Activated effector memory CD4-positive, alpha-beta T cell treated with Interleukin-2 at 50 U/mL for 16 hours (primary cell): Measurements from ENCODE around the gene SLC25A14.
"Not testable (repeated sequence)": the region's sequence is repeated elsewhere in the genome, so short reads cannot be mapped to it uniquely, and the experiment has no call there.

Experiments
- DNase-seq: peaks from one replicate; pipeline ENCODE4 v3.0.0-alpha.2; 2020

The SLC25A14 gene, protein sequence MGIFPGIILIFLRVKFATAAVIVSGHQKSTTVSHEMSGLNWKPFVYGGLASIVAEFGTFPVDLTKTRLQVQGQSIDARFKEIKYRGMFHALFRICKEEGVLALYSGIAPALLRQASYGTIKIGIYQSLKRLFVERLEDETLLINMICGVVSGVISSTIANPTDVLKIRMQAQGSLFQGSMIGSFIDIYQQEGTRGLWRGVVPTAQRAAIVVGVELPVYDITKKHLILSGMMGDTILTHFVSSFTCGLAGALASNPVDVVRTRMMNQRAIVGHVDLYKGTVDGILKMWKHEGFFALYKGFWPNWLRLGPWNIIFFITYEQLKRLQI

GRCh38 chrX:130339408-130340222 lies at the start of gene SLC25A14:
SLC25A14 (plus strand) TSS chrX:130339919; CDS start chrX:130340279, 360 bp downstream.
- peak; percentile 55 for DNase-seq

- DNase-seq: no peak
Measured at GRCh38 chrX:130295519-130296296, 44.0 kb upstream of the SLC25A14 start.

- no peak for DNase-seq
Measured at GRCh38 chrX:130296297-130296678, 43.4 kb upstream of the SLC25A14 start.

DNA sequence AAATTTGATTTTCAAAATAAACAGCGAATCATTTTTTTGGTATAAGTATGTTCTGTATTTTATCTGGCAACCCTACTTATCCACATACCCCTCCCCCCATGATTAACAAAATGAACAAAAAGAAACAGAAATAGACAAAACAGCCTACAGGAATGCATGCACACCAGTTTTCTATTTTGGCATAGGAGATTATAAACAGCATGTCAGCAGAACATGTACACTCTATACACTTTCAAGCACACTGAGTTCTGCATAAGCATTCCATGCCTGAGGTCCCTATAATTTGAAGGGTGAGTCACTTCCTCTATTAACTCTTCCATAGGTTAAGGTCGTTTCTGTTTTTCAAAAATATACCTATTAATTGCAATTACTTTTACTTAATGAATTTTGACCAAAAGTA lies 43.0 kb upstream of the SLC25A14 start:
- DNase-seq: no peak

GRCh38 chrX:130299279-130300009 lies 40.3 kb upstream of the SLC25A14 start:
- no peak for DNase-seq

DNA sequence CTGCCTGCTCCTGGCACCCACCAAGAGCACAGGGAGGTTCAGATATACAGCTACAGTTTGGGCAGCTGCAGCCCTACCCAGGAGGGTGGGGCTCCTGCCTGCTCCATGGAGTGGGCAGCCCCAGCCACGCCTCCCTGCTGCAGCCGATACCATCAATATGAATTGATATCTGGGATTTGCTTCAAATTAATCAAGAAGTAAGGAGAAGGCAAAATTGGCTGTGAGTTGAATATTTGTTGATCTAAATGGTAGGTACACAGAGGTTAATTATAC lies 39.8 kb upstream of the SLC25A14 start:
- DNase-seq: no peak

DNA sequence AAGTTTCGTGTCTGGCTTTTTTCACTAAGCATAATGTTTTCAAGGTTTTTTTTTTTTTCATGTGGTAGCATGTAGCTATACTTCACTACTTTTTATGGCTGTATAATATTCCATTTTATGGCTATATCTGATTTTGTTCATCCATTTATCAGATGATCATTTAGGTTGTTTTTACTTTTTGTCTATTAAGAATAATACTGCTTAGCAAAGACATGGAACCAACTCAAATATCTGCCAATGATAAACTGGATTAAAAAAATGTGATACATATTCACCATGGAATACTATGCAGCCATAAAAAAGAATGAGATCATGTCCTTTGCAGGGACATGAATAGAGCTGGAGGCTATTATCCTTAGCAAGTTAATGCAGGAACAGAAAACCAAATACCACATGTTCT lies 38.3 kb upstream of the SLC25A14 start:
- no peak for DNase-seq

- DNase-seq: no peak
Measured at GRCh38 chrX:130301977-130302376, 37.7 kb upstream of the SLC25A14 start.

GRCh38 chrX:130304587-130305368 lies 34.9 kb upstream of the SLC25A14 start:
- DNase-seq: no peak

- not testable (repeated sequence) for DNase-seq
Measured at GRCh38 chrX:130319886-130320285, 19.8 kb upstream of the SLC25A14 start.

DNA sequence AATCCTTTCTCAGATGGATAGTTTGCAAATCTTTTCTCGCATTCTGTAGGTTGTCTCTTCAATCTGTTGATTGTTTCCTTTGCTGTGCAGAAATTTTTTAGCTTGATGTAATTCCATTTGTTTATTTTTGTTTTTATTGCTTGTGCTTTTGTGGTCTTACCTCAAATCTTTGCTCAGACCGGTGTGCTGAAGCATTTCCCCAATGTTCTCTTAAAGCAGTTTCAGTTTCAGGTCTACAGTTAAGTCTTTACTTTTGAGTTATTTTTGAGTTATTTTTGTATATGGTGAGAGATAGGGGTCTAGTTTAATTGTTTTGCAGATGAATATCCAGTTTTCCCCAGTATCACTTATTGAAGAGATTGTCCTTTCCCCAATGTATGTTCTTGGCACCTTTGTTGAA lies 18.2 kb upstream of the SLC25A14 start:
- no peak for DNase-seq

DNA sequence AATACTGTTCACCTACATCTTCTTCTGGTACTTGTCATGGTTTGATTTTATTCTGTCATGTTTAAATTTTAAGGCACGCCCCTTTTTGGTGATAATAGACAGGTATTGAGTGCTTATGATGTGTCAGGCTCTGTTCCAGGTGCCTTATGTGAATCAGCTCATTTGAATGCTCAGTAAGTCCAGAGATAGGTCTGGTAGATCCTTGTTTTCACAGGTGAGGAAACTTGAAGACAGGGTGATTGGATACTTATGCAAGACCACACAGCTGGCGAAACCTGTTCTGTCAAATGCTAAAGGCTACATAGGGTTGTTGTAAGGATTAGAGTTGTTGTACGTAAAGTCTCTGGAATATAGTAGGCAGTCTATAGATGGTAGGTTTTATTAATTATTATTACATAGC lies 9.6 kb upstream of the SLC25A14 start:
- no peak for DNase-seq

- peak; percentile 12 for DNase-seq
Measured at GRCh38 chrX:130330706-130331105, 9.0 kb upstream of the SLC25A14 start.

DNA sequence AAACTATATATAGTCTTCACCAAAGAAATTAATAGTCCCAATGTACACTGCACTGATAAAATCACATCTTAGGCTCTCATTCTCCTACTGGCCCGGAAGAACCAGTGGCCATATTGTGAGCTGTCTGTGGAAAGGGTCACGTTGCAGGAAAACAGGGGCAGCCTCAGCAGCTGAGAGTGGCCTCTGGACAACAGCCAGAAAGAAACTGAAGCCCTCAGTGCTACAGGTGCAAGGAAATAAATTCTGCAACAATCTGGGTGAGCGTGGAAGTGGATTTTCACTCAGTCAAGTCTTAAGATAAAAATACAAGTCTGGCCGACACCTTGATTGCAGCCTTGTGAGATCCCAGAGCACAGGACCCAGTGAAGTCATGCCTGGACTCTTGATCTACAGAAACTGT lies 3.2 kb upstream of the SLC25A14 start:
- DNase-seq: no peak

DNA sequence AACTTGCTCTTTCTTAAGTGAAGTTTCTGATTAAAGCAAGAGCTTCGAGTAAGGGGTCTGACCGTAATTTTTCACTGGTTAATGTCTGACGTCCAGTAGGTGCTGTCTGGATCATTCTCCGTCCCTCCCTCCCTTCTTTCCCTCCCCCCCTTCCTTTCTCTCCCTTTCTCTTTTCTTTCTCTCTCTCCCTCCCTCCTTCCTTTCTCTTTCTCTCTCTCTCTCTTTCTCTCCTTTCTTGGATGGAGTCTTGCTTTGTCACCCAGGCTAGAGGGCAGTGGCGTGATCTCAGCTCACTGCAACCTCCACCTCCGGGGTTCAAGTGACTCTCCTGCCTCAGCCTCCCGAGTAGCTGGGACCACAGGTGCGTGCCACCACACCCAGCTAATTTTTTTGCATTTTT lies 850 bp upstream of the SLC25A14 start:
- DNase-seq: not testable (repeated sequence)

GRCh38 chrX:130340271-130340670 lies 552 bp downstream of the SLC25A14 start:
- no peak for DNase-seq

GRCh38 chrX:130343411-130343810 lies 3.7 kb downstream of the SLC25A14 start:
- DNase-seq: no peak

DNA sequence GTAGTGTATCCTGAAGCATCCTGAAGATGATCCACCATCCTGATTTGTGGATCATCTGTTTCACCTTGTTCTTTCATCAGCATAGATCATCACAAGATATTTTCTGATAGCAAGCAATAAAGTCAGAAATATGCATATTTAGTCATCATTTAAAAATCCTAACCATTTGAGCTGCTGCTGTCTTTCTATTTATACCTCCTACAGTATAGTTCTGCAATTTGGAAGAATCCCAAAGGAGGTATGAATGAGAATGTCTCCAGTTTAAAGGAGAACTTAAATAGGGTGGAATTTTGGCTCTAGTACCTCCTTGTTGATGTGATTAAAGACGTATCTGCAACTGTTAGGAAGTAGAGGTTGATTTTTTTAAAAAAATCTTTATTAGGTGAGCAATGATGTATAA lies 7.6 kb downstream of the SLC25A14 start:
- DNase-seq: no peak

GRCh38 chrX:130351567-130351966 lies 11.8 kb downstream of the SLC25A14 start:
- no peak for DNase-seq

- not testable (repeated sequence) for DNase-seq
Measured at GRCh38 chrX:130352050-130352449, 12.3 kb downstream of the SLC25A14 start.

DNA sequence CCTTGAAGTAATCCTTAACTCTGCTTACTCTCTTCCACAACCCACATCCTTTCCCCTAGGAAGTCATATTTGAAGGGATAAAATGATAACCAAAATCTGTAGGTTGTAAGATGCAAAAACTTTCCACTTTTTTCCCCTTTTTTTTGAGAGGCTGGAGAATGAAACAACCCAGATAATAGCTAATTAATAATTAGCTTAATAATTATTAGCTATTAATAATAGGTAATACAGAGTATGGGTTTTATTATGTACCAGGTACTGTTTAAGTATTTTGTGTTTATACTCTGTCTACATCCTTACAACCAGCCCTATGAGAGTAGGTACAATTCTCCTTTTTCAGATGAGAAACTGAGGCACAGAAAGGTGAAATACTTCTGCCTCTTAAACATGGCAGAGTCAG lies 36.4 kb downstream of the SLC25A14 start:
- DNase-seq: no peak

DNA sequence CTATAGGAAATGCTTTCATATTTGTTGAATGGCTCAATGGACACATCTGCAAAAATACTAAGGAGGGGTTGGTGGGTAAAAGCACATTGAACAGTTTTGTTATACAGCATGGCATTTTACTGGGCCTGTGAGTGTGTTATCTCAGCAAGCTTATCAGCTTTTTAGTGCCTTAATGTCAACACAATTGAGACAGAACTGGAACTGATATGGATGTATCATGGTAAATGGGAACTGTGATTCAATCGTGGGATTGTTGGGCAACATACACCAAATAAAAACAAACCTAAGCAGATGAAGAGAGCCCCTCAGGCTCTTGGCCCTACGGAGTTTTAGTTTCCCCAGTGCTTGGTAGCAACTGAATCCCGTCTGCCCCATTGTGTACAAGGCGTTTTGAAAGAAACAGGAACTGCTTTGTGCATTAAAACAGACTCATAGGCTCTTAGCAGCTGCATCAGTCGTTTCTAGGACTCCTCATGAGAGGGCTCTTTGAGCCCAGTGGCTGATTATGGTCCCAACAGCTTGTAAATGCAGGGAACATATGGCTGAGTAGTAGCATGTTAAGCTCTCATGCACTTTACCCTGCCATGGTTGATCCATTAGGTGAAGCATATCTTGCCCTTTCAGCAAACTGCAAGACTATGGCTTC lies 38.4 kb downstream of the SLC25A14 start:
- DNase-seq: no peak
